ENCODE data around the gene C17orf58.

DNA sequence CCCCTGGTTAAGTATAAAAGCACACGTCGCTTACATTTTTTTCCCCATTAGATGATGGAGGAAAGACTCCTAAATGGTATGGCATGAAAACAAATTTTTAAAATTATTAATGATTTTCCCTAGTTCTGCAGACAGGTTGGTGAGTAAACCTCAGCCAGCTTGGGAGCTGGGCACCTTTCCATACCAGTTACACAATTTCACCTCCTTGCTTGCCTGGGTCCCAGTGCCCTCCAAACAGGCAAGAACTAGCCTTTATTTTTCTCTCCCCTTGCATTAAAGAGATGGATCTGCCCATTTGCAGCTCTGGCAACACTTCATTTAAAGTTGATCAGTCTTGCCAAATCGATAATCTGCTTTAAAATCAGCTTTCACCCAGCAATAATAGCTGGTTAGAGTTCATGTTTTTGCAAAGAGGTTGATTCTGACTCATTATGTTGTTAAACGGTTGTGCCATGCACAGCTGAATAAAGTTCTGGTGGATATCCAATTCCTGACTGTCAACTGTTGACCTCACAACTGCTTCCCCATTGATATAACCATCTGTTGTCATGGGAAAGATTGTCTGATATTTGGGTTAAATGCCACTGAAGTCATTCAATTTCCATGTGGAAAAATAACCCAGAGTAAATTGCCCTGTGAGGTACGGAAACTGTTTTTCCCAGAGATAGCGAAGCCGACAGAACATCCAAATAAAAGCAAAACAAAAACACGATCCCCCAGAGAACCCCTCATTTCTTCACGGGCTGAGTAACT, 1.3 kb downstream of the C17orf58 start:
- TF ChIP-seq, protein P1, sequence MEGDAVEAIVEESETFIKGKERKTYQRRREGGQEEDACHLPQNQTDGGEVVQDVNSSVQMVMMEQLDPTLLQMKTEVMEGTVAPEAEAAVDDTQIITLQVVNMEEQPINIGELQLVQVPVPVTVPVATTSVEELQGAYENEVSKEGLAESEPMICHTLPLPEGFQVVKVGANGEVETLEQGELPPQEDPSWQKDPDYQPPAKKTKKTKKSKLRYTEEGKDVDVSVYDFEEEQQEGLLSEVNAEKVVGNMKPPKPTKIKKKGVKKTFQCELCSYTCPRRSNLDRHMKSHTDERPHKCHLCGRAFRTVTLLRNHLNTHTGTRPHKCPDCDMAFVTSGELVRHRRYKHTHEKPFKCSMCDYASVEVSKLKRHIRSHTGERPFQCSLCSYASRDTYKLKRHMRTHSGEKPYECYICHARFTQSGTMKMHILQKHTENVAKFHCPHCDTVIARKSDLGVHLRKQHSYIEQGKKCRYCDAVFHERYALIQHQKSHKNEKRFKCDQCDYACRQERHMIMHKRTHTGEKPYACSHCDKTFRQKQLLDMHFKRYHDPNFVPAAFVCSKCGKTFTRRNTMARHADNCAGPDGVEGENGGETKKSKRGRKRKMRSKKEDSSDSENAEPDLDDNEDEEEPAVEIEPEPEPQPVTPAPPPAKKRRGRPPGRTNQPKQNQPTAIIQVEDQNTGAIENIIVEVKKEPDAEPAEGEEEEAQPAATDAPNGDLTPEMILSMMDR (IDR thresholded peaks at IDR 0.05; ENCODE audit: insufficient read depth, low read depth, low read length): no peak
- TF ChIP-seq EZH2 (IDR thresholded peaks at IDR 0.05; ENCODE audit: insufficient read depth, low read length): no peak
